ENCODE data around the gene LRRC4B. TPM values are rescaled to one million over a fixed set of nuclear protein-coding genes. Genes with fewer than 3 reads are reported as not detected.

LRRC4B gene
- total RNA-seq, 4 donors from 2014 or later, result 0.23 to 1.8 (median 0.35) TPM

DNA sequence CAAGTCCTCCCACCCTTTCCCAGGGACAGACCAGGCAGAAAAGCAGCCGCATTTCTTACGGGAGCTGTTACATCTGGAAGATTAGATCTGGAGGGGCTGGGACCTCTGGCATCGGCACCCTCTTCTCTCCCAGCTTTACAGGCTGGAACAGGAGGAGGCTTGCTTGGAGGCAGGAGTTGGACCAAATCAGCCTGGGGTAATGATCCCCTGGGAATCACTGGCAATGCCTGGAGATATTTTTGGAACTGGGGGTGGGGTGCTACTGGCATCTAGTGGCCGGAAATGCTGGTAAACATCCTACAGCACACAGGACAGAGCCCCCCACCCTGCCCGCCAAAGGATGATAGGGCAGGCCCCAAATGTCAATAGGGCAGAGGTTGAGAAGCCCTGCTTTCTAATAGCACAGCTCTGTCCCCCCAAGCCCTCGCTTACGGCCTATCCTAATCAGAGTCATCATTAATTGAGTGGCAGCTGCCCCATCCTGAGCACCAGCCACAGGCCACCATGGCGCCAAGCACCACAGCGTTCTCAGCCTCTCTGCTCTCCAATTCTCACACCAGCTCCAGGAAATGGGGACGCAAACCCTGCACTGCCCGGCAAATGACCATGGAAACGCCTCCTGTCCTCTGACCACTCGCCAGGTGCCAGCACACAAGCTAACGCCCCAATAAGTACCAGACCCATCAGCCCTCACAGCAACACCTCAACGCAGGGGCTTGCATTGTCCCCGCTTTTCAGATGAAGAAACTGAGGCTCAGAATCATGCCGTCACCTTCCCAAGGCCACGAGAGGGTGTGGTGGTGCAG lies 20.6 kb downstream of the LRRC4B start:
- 55 to 69% methylated on average over 18 of the region's 18 CpGs for WGBS, 2 donors
- H3K4me3 ChIP-seq (ENCODE audit: low read depth, poor library complexity, severe bottlenecking), result no peak overlapping the region
- intact Hi-C loops (cut with DNase I; ENCODE audit: low total_unique reads), result no loop called here
- TF ChIP-seq POLR2A (IDR thresholded peaks at IDR 0.05), result no peak
- TF ChIP-seq, protein P1, sequence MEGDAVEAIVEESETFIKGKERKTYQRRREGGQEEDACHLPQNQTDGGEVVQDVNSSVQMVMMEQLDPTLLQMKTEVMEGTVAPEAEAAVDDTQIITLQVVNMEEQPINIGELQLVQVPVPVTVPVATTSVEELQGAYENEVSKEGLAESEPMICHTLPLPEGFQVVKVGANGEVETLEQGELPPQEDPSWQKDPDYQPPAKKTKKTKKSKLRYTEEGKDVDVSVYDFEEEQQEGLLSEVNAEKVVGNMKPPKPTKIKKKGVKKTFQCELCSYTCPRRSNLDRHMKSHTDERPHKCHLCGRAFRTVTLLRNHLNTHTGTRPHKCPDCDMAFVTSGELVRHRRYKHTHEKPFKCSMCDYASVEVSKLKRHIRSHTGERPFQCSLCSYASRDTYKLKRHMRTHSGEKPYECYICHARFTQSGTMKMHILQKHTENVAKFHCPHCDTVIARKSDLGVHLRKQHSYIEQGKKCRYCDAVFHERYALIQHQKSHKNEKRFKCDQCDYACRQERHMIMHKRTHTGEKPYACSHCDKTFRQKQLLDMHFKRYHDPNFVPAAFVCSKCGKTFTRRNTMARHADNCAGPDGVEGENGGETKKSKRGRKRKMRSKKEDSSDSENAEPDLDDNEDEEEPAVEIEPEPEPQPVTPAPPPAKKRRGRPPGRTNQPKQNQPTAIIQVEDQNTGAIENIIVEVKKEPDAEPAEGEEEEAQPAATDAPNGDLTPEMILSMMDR (IDR thresholded peaks at IDR 0.05), result no peak
- DNase-seq (ENCODE audit: low spot score in 2 of 2), result no peak

DNA sequence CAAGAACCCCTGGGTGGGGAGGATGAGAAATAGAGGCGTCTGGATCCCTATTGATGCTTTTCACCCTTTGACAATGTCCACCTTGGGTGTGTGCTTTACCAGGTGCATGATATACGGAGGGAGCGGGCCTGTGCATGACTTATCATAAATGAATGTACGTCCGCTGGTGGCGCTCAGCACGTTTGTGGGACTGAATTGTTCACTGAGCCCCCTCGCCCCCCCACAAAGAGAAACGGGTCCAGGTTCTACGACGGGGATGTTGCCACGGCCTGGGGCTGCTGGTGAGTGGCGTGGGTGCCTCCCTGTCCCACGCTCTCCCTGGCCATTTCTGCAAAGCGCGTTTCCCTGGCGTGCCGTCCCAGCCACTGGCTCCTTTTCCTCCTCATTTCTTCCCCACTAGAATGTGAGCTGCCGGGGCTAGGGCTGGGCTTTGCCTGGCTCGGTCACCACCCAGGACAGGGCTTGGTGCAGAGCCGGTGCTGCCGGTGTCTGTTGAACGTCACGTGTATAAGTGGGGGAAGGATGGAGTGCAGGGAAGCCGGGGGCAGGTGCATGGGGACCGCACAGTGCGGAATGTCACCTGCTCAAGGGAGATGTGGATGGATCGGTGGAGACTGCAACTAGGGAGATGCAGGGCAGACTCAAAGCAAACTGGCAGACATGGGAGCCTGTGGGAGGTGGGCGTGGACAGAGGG lies 21.6 kb downstream of the LRRC4B start:
- DNase-seq (ENCODE audit: low spot score in 2 of 2), result no peak
- WGBS, 2 donors, result 59 to 65% methylated on average over 23 to 29 of the region's 29 CpGs
- H3K4me3 ChIP-seq (ENCODE audit: low read depth, poor library complexity, severe bottlenecking), result no peak overlapping the region
- TF ChIP-seq POLR2A (IDR thresholded peaks at IDR 0.05), result no peak
- TF ChIP-seq, protein P1 (IDR thresholded peaks at IDR 0.05), result no peak
- intact Hi-C loops (cut with DNase I; ENCODE audit: low total_unique reads), result no loop called here

DNA sequence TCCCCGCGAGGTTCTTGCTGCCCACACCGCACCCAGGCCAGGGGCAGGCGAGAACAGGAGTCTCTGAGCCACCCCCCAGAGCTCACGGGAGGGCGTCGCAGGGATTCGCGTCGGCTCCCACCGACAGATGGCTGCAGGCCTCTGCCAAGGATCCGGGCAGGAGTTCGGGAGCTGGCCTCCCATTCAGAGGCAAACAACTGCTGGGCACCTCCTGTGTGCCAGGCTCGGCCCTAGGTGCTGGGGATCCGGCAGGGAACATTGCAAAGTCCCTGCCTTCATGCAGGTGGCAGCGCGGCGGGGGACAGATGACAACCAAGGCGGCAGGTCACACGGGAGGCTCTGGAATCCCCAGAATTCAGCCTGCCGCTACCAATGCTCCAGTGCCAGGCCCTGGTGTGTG lies 25.3 kb downstream of the LRRC4B start:
- TF ChIP-seq POLR2A (IDR thresholded peaks at IDR 0.05), result no peak
- TF ChIP-seq, protein P1 (IDR thresholded peaks at IDR 0.05), result no peak
- 86 to 87% methylated on average over 13 to 15 of the region's 21 CpGs for WGBS, 2 donors
- no peak overlapping the region for H3K4me3 ChIP-seq (ENCODE audit: low read depth, poor library complexity, severe bottlenecking)
- intact Hi-C loops (cut with DNase I; ENCODE audit: low total_unique reads), result no loop called here
- DNase-seq (ENCODE audit: low spot score in 2 of 2), result no peak

DNA sequence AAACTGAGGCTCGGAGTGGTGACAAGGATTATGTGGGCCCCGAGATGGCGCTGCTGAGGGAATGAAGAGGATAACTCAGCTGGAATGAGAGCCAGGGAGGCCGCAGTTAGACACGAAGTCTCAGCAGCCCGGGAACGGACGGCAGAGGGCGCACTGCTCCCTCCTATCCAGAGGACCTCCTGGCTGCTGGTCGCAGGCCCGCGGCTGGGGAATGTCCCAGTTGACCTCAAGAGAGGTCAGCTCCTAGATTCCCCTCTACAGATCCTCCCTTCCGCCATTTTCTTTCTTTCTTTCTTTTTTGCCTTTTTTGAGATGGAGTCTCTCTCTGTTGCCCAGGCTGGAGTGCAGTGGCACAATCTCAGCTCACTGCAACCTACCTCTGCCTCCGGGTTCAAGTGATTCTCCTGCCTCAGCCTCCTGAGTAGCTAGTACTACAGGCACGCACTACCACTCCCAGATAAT lies 30.4 kb downstream of the LRRC4B start:
- intact Hi-C loops (cut with DNase I; ENCODE audit: low total_unique reads), result no loop called here
- WGBS, 2 donors, result 21% methylated on average over 15 of the region's 15 CpGs
- TF ChIP-seq, protein P1 (IDR thresholded peaks at IDR 0.05), result no peak
- no peak for TF ChIP-seq POLR2A (IDR thresholded peaks at IDR 0.05)
- peak in 1 of 2 donors; percentile 30 for DNase-seq (ENCODE audit: low spot score in 2 of 2)
- no peak overlapping the region for H3K4me3 ChIP-seq (ENCODE audit: low read depth, poor library complexity, severe bottlenecking)

DNA sequence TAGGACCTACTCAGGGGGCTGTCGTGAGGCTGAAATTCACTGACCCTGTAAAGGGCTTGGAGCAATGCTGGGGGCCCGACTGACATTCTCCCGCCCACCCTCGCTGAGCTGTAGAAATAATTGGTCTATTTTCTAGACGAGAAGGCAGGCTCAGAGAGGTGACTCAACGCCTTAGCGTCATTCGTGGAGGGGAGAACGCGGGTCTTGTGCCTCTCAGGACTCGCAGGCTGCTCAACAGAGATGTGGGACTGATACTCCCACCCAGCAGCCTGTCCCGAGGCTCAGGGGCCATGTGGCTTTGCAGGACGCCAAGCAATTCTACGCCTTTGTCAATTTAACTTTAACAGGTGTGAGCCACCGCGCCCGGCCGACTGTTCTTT lies 30.9 kb downstream of the LRRC4B start:
- intact Hi-C loops (cut with DNase I; ENCODE audit: low total_unique reads), result no loop called here
- 83% methylated on average over 18 of the region's 18 CpGs for WGBS, 2 donors

More for the DNA sequence above, 30.9 kb downstream of the LRRC4B start:
- no peak for DNase-seq (ENCODE audit: low spot score in 2 of 2)
- no peak overlapping the region for H3K4me3 ChIP-seq (ENCODE audit: low read depth, poor library complexity, severe bottlenecking)
- TF ChIP-seq, protein P1 (IDR thresholded peaks at IDR 0.05), result no peak
- no peak for TF ChIP-seq POLR2A (IDR thresholded peaks at IDR 0.05)

Measured in lower leg skin (tissue), 4 donors.